ENCODE measurements around the gene ZIC4. TPM values are rescaled to one million over a fixed set of nuclear protein-coding genes. Genes with fewer than 3 reads are reported as not detected.

Gene ZIC4
- total RNA-seq, 1 donor from 2014 or later = not detected

DNA sequence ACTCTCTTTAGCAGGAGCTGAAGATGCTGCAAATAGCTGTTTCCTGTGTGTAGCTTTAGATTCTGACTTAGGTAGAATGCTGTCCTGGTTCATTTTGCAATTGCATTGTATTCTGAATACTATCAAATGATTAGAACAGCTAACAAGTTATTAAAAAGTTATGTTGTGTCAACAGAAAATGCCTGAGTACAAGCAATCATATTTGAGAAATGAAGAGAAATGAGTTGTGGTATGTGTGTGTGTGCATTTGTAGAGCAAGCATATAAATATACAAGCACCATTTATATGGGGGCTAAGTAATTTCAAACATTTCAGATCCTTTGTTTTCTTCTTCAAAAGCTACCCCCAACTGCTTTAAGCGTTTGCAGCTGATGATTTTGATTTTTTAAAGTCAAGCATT, 10.6 kb upstream of the ZIC4 start:
- no peak overlapping the region for H3K27ac ChIP-seq
- H3K4me3 ChIP-seq = no peak overlapping the region
- H3K27me3 ChIP-seq (ENCODE audit: low read depth) = peaks cover 98% of the 10 kb centered on the region
- H3K36me3 ChIP-seq = no peaks in the 10 kb centered on the region
- peaks cover 21% of the 10 kb centered on the region for H3K4me1 ChIP-seq
- intact Hi-C loops (cut with DNase I) = no loop called here
- no peak for DNase-seq
- H3K9me3 ChIP-seq = no peaks in the 10 kb centered on the region
- TF ChIP-seq, protein P1, sequence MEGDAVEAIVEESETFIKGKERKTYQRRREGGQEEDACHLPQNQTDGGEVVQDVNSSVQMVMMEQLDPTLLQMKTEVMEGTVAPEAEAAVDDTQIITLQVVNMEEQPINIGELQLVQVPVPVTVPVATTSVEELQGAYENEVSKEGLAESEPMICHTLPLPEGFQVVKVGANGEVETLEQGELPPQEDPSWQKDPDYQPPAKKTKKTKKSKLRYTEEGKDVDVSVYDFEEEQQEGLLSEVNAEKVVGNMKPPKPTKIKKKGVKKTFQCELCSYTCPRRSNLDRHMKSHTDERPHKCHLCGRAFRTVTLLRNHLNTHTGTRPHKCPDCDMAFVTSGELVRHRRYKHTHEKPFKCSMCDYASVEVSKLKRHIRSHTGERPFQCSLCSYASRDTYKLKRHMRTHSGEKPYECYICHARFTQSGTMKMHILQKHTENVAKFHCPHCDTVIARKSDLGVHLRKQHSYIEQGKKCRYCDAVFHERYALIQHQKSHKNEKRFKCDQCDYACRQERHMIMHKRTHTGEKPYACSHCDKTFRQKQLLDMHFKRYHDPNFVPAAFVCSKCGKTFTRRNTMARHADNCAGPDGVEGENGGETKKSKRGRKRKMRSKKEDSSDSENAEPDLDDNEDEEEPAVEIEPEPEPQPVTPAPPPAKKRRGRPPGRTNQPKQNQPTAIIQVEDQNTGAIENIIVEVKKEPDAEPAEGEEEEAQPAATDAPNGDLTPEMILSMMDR (IDR thresholded peaks at IDR 0.05) = no peak
- ATAC-seq = no peak

DNA sequence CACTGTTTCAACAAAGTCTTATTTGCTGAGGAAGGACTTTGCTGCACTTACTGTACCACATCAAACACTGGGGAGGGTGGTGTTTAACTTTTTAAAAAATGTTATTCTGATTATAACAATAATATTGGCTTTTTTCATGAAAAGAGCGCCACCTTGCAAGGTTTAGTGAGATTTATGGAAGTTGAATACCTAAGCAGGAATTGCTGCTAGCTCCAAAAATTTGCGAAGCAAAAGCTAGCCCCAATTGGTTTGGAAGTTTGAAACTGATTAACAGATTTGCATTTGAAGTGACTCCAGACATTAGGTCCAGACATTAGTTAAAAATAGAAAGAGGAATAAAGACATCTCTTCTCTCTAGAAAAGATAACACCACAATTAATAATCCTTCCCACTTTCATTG, 9.5 kb upstream of the ZIC4 start:
- H3K36me3 ChIP-seq = no peaks in the 10 kb centered on the region
- H3K4me1 ChIP-seq = peaks cover 29% of the 10 kb centered on the region
- H3K27me3 ChIP-seq (ENCODE audit: low read depth) = peaks cover 98% of the 10 kb centered on the region
- ATAC-seq (no peak), DNase-seq (no peak)
- H3K27ac ChIP-seq = no peak overlapping the region
- TF ChIP-seq, protein P1 (IDR thresholded peaks at IDR 0.05) = no peak
- no peaks in the 10 kb centered on the region for H3K9me3 ChIP-seq
- intact Hi-C loops (cut with DNase I) = no loop called here
- H3K4me3 ChIP-seq = no peak overlapping the region

DNA sequence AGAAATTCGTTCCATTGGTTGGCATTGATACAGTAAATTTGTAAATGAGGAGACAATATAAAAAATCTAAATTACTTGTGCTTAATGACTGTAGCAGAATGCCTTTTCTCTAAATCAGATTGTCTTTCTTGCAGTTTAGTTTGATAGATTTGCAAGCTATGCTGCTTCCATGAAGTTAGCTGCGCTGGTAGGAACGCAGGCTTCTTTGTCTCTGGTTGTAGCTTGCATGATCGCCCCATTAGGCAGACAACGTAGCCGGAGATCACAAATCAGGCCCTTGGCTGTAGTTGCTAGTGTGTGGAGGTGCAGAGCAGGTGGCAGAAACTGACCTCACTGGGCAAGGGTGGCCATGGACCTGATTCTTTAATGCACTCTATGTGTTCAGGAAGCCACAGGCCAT, 8.9 kb upstream of the ZIC4 start:
- Histone ChIP-seq H3K36me3 (no peaks in the 10 kb centered on the region), H3K9me3 (no peaks in the 10 kb centered on the region), H3K27ac (no peak overlapping the region), H3K4me1 (peaks cover 35% of the 10 kb centered on the region), H3K27me3 (ENCODE audit: low read depth) (peaks cover 98% of the 10 kb centered on the region), H3K4me3 (no peak overlapping the region)
- ATAC-seq (no peak), DNase-seq (no peak)
- TF ChIP-seq, protein P1 (IDR thresholded peaks at IDR 0.05) = no peak
- intact Hi-C loops (cut with DNase I) = no loop called here

DNA sequence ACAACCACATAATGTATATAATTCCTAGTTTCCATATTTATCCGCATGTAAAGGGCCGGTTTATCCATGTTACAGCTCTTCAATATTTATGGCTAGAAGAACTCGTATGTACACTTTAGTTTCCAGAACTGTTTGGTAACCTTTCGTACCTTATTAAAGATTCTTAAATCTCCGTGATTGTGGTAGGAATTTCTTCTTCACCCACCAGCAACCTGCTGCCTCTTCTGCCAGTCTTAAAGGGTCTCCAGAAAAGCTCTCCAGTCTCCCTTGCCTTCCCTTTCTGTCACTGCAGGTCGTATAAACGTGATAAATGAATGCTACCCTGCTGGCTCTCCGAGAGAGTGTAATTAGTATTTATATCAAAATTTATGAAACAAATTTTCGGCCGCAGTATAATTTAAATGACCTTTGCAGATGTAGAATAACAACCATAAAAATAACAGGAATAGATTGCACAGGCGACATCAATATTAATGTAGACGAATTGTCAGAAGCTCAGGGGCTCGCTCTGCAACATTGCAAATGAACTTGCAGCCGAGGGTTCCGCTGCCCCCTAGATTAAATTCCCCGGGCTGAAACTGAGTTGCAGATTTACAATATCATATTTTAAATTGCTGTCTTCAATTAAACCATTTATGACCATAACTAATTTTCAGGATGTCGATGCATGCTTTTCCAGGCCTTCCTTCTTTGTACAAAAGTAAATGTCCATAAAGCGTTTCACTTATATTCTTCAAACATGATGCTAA, 8.2 kb upstream of the ZIC4 start:
- H3K27me3 ChIP-seq (ENCODE audit: low read depth) = peaks cover 98% of the 10 kb centered on the region
- intact Hi-C loops (cut with DNase I) = no loop called here
- H3K9me3 ChIP-seq = no peaks in the 10 kb centered on the region
- TF ChIP-seq, protein P1 (IDR thresholded peaks at IDR 0.05) = no peak
- H3K27ac ChIP-seq = no peak overlapping the region
- ATAC-seq (no peak), DNase-seq (no peak)
- H3K4me3 ChIP-seq = no peak overlapping the region
- peaks cover 36% of the 10 kb centered on the region for H3K4me1 ChIP-seq
- H3K36me3 ChIP-seq = no peaks in the 10 kb centered on the region

DNA sequence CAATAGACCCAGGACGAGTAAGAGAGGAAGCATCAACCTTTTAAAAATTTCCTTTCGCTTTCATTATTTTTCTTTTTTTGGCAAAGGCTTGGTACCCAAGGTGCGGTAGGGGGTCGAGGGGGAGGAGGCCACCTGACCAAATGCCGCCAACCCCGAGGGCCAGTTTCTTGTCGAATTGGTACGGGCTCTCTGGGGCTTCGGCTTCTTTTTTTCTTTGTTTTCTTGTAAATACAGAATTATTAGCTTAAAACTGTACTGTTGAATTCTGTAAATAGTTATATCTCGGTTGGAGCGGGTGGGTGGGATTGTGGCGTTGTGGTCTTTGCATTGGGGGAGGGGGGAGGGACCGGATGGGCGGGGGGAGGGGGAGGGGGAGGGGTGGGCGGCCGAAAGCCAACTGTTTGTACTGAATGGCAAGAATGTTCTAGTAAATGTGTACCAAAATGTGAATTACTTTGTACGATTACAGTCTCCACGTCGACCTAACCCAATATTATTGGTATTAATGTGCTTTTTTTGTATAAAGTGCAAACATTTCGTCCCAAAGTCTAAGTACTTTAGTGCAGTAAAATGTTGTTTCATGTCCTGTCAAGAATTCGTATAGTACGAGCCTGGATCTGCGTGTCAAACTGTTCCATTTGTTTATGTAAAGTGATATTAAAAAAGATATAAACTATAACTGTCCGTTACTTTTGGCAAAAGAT, 7.5 kb upstream of the ZIC4 start:
- intact Hi-C loops (cut with DNase I) = no loop called here
- Histone ChIP-seq H3K27me3 (ENCODE audit: low read depth) (peaks cover 98% of the 10 kb centered on the region), H3K9me3 (no peaks in the 10 kb centered on the region), H3K27ac (no peak overlapping the region), H3K4me1 (peaks cover 30% of the 10 kb centered on the region), H3K4me3 (peak overlapping the region; percentile 32), H3K36me3 (no peaks in the 10 kb centered on the region)
- TF ChIP-seq, protein P1 (IDR thresholded peaks at IDR 0.05) = no peak
- no peak for ATAC-seq
- DNase-seq = no peak
